ENCODE measurements around the gene UBA3. TPM values are rescaled to one million over a fixed set of nuclear protein-coding genes. Genes with fewer than 3 reads are reported as not detected.

The UBA3 gene
- total and polyA plus RNA-seq, 2 of the 13 experiments (the other 11 are each of a cell fraction or from before 2014, with no cell fraction given), result 40.7 to 49.0 TPM

DNA sequence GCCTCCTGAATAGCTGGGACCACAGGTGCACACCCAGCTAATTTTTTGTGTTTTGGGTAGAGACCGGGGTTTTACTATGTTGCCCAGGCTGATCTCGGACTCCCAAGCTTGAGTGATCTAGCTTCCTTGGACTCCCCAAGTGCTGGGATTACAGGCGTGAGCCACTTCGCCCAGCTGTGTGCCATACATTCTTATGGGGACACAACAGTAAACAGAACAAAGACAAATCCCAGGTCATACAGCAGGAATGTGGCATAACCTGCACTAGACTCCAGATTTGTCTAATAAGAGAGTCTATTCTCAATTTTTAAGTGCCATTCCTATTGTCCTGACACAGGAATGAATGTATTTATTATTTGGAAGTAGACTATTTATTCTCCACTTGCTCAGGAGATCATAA, 22.2 kb upstream of the UBA3 start (continued):
- TF ChIP-seq TSC22D2 (CRISPR knock-in tag; IDR thresholded peaks at IDR 0.05; ENCODE audit: borderline replicate concordance), result no peak
- TF ChIP-seq THYN1 (CRISPR knock-in tag; IDR thresholded peaks at IDR 0.05; ENCODE audit: borderline replicate concordance, low read depth), result no peak
- no peak for TF ChIP-seq ZNF577 (CRISPR knock-in tag; IDR thresholded peaks at IDR 0.05; ENCODE audit: borderline replicate concordance, low read depth)

DNA sequence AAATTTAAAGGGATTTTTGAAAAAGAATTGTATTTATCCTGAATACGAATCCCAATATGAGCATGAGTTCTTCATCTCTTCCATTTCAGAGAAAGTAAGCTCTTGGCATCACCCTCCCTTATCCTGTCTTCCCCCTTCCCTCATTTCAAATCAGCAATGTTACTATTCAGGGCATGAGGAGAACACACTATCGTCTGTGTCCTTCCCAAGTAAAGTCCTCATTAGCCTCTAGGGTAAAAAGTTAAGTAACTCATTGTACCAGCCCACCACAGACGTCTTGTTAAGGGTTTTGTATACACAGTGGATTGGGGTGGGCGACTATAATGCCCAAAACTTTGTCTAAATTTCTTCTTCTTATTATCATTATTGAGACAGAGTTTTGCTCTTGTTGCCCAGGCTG, 19.4 kb upstream of the UBA3 start:
- H4K20me1 ChIP-seq (ENCODE audit: insufficient read depth, low read length), result no peaks in the 10 kb centered on the region
- in situ Hi-C loops (cut with HindIII; ENCODE audit: extremely low pct_ligation_motif_present, low pct_unique_long_range_greater_than_20kb) (no loop called here), intact Hi-C loops (cut with micrococcal nuclease; ENCODE audit: unreplicated experiment) (no loop called here)
- ChIA-PET POLR2A (no interaction called here), CTCF (ENCODE audit: low intra/inter-chr PET ratio, low total read pairs) (no interaction called here)
- H3K9me3 ChIP-seq (ENCODE audit: low read length), result no peaks in the 10 kb centered on the region
- DNase-seq (ENCODE audit: low spot score) (no peak), ATAC-seq (no peak), FAIRE-seq (no peak)
- no peak overlapping the region for H3K4me2 ChIP-seq (ENCODE audit: low read depth, low read length)
- no peak overlapping the region for H3K27ac ChIP-seq (ENCODE audit: extremely low read length, insufficient read depth, low read length)
- TF ChIP-seq ZNF75D (CRISPR knock-in tag; IDR thresholded peaks at IDR 0.05; ENCODE audit: borderline replicate concordance) (no peak), RBM22 (optimal IDR thresholded peaks at IDR 0.05; ENCODE audit: low read length) (no peak), ZNF230 (CRISPR knock-in tag; IDR thresholded peaks at IDR 0.05) (no peak), NFYC (CRISPR knock-in tag; IDR thresholded peaks at IDR 0.05) (no peak), ZNF747 (CRISPR knock-in tag; IDR thresholded peaks at IDR 0.05; ENCODE audit: borderline replicate concordance) (no peak), CC2D1A (CRISPR knock-in tag; IDR thresholded peaks at IDR 0.05) (no peak), ZNF773 (CRISPR knock-in tag; IDR thresholded peaks at IDR 0.05; ENCODE audit: borderline replicate concordance) (no peak), NONO (IDR thresholded peaks at IDR 0.05) (no peak), NONO (CRISPR knock-in tag; conservative IDR thresholded peaks at IDR 0.05) (no peak), AGO2 (optimal IDR thresholded peaks at IDR 0.05; ENCODE audit: low read depth, low read length) (no peak)
- TF ChIP-seq, protein P1, sequence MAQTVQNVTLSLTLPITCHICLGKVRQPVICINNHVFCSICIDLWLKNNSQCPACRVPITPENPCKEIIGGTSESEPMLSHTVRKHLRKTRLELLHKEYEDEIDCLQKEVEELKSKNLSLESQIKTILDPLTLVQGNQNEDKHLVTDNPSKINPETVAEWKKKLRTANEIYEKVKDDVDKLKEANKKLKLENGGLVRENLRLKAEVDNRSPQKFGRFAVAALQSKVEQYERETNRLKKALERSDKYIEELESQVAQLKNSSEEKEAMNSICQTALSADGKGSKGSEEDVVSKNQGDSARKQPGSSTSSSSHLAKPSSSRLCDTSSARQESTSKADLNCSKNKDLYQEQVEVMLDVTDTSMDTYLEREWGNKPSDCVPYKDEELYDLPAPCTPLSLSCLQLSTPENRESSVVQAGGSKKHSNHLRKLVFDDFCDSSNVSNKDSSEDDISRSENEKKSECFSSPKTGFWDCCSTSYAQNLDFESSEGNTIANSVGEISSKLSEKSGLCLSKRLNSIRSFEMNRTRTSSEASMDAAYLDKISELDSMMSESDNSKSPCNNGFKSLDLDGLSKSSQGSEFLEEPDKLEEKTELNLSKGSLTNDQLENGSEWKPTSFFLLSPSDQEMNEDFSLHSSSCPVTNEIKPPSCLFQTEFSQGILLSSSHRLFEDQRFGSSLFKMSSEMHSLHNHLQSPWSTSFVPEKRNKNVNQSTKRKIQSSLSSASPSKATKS (CRISPR knock-in tag; IDR thresholded peaks at IDR 0.05), result no peak
- no peaks in the 10 kb centered on the region for H3K27me3 ChIP-seq (ENCODE audit: control insufficient read depth in 1 of 2, insufficient read depth in 2 of 2, low read length in 2 of 2)
- H3K4me3 ChIP-seq (replicated peaks in 1 of 3; ENCODE audit: insufficient read depth in 1 of 3, low read depth in 2 of 3, low read length in 3 of 3), result no peak overlapping the region
- no peak overlapping the region for H2AFZ ChIP-seq (ENCODE audit: low read length)
- H3K4me1 ChIP-seq (ENCODE audit: insufficient read depth, low read length), result no peaks in the 10 kb centered on the region
- BruUV-seq (replicated peaks), result no TSS peak
- peaks cover 2 to 17% of the 10 kb centered on the region in 2 experiments; a peak in 3 of 5 replicates for H3K36me3 ChIP-seq (replicated peaks in 1 of 2; ENCODE audit: control insufficient read depth in 1 of 2, insufficient read depth in 2 of 2, low read length in 2 of 2)
- 94% methylated on average over 4 of the region's 4 CpGs for WGBS (ENCODE audit: low lambda C conversion rate)
- no peaks in the 10 kb centered on the region for H3K79me2 ChIP-seq (ENCODE audit: insufficient read depth, low read length)
- H3K9ac ChIP-seq (ENCODE audit: insufficient read depth, low read depth, low read length), result no peak overlapping the region
